IPS DF 19.7 (cell line): ENCODE measurements around the gene TALDO1.

ENCODE experiments used
- DNase-seq: peaks from one replicate; pipeline ENCODE4 v3.0.0-alpha.2; 2013; ENCODE audit warnings: low read depth, low spot score

TALDO1 gene

DNA sequence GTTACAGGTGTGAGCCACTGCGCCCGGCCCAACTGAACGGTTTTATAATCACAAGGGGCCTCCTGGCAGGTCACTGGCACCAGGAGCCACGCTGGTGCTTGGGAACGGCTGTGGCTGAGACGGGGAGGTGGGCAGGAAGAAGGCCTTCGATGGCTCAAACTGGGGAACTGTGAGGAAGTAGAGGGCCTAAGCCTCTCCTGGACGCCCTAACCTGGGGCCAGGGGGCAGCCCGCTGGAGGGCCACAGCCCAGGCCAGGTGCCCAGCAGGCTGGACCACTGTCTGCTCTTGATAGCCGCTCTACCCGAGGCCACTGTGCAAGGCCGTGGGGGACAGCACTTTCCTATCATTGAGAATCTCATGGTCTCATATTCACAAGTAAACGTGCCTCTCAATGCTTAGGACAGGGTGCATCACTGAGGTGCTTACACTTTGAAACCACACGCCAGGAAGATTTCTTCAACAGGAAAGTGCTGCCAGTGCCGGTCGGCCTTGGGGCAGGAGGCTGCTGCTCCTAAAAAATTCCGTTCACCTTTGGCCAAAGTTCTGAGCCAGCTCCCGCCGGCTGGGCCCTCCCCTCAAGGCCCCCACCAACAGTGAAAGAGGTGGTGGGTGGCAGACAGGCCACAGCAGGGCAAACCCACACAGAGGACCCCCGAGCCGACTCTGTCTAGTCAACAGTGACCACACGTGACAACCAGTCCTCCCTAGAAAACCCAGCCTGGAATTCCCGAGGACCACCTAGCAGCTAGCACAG lies 22.8 kb downstream of the TALDO1 start:
- DNase-seq: no peak

DNA sequence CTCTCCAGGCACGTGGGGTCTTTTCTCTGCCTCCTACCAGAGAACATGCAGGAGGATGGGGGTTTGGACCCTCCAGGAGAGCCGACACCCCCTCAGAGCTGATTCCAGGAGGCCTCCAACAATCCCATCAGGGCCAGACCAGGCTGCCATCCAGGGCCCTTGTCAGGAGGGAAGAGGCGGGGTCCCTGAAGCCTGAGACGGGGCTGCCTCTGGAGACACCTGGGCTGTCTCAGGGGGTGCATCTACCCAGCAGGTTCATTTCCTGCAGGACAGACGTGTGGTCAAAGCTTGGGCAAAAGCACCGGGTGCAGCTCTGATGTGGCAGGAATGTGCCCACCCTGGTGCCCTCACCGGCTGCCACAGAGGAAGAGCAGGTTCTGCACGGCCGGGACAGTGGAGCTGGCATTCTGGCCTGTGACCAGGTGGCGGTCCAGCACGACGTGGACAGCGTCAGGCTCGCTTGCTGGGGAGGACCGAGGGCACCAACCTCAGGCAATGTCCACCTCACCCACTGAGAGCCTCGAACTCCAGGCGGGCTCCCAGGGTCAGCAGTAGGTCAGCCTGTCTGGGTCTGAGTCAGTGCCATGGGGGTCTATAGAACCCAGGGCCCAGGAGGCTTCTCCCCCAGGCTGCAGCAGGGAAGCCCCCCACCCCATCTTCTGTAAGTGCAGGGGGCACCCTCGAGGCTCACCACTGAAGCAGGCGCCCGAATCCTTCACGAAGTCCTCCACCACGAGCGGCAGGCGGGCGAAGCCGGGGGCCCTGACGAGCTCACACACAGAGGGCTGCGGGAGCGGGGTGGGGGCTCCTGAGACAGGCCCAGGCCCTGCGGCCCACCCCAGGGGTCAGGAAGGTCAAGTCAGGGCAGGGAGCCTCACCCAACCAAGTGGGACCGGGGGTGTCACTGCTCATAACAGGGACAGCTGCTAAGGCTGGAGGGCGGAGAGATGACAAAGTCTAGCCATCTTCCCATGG lies 23.7 kb downstream of the TALDO1 start:
- no peak for DNase-seq

DNA sequence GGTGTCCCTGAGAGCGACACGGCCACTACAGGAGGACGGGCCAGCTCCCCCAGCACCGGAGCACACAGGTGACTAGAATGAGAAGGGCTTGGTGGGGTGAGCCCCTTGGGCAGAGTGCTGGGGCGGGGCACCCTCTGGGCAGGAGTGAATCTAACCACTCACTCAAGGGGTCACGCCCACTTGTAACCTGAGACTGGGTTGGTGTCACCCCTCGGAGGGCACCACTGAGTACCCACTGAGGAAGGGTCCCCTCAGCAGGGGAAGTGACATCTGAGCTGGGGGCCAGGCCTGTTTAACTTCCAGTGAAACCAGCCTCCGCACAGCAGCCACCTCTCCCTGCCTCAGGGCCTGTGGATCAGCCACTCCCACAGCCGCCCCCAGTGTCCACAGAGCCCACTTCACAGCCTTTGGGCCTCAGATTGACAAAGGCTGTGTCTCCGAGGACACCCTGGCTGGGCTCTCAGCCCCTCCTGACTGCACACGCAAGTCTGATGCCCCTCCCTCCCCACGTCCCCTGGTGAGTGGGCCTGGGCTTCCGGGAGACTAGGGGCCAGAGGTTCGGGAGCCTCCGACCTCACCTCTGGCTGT lies 24.4 kb downstream of the TALDO1 start:
- DNase-seq: no peak

DNA sequence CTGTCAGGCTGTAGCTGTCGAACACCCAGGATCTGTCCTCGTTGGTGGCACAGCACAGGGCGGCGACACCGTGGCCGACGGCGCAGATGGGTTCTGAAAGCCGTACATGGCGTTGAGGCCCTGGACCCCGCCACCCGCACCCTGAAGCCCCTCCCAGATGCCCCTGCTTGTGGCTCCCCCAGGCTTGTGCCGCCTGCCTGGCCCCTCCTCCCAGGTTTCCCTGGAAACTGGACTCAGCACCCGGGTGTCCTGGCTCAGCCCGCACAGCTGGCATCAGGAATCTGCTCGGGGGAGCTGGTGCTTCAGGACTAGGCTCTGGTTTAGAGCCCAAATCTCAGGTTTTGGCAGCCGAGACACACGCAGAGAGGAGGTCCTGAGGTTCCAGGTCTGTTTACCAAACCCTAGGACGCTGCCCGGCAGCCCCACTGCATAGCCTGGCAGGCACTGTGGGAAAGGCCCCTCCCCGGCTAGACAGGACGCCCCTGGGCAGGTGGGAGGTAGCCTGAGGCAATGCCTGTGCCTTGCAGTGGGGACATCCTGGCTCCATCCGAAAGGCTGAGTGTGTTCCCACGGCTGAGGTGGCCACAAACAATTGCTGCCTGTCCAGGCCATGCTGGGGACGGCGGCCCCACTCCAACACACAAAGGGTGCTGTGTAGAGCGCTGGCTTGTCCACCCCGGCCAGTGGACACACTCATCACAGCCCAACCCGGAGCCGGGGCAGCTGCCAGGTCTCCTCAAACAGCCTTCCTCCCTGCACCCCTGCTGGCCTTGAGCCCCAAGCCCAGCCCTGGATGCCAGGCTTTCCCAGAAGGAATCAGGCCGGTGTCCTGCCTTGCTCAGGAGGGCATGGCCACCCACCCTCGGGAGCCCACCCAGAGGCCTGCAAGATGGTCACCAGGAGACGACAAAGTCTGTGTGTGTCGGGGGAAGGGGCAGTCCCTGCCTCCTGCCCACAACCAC lies 25.4 kb downstream of the TALDO1 start:
- DNase-seq: no peak

DNA sequence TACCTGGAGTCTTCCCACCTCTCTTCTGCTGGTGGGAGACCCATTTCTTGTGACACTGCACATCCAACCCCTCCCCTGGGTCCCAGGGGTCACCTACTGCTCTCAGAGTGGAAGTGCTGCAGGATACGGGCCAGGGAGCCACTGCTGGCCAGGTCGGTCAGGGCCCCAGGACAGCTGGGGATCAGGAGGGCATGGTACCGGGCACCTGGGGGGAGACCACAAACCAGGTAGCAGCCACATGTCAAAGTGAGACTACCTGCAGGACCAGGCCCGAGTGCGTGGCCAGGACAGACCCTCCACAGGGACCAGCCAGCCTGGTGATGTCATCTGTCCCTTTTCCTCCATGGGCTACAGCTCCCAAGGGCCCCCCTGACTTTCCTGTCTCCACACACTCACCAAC lies 26.2 kb downstream of the TALDO1 start:
- DNase-seq: no peak

DNA sequence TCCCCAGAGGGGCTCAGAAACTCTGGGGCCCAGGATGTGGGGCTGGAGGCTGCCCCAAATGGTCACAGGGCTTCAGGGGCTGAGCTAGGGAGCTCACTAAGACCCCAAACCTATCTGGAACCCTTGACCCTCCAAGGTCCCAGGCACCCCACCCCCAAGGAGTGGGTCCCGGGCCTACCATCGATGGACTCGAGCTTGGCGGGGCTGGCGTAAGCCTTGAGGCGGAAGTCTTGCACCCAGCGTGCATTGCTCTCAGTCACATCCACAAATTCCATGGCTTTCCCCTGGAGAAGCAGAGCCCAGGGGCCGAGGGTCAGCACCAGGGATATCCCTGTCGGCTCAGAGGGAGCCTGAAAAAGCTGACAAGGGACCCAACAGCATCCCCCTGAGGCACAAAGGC lies 26.6 kb downstream of the TALDO1 start:
- no peak for DNase-seq

DNA sequence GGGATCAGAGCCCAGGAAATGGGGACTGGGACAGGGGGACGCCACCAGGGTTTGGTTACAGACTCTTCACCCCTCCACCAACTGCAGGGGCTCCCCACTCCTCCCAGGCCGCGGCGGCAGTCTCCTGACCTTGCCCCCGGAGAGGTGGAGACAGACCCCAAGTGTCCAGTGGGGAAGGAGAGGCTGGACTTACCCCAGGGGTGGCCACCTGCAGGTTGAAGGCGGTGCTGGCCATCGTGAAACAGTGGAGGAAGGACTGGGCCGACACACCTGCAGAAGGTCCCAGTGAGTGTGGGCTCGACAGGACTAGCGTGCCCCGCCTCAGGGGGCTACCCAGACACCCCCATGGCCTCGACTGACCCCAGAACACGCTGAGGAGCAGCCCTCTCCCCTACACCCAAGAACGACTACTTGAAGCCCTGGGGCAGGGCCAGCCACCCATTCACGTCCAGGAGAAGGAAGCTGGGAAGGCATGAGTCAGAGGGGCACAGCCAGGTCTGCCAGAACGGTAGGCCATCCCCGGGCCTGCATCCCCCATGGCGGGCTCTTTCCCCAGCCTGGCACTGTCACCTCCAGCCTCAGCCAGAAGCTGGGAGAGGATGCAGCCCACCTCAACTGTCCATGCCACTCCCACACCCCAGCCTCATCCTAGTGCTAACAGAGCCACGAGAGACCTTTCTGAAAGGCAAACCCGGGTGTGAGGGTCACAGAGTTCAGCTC lies 27.8 kb downstream of the TALDO1 start:
- DNase-seq: no peak

DNA sequence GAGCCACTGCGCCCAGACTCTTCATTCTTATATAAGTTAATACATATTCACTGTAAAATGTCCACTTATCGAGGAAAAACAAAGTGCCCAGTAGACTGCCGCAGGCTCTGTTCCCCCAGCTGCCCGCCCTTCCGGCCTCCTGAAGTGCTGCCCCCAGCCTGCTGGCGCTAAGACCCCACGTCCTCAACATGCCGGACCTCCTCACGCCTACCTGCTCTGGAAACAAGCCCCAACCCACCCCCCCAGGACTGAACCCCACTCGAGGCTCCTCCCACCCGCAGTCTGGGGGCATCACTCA lies 28.9 kb downstream of the TALDO1 start:
- no peak for DNase-seq

DNA sequence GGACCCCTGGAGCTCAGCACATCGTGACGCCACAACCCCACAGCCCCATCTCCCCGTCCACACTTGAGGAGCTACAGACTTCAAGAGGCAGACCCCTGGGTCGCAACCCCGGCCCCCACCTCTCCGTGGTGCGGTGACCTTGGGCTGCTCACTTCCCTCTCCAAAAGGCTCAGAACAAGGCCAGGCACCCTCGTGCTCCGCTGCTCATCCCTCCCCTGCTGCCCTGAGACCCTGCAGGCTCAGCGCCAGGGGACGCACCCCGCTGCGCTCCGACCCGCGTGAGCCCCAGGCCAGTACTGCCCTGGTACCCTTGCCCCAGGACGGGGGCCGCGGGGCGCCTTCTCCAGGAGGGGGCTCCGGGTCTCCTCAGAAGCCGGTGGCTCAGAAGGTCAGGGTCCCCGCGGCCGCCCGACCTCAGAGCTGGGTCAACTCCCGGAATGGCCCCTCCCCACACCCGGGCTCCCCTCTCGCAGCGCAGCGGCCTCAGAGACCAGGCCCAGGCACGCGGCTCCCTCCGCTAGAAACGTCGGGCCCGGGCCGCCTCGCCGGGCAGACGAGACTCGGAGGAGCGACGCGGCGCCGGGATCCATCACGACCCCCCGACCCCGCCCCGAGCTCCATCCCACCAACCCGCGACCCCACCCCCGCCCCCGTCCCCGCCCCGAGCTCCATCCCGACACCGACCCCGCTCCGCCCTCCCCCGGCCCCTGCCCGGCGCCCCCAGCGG lies 29.5 kb downstream of the TALDO1 start:
- DNase-seq: no peak

DNA sequence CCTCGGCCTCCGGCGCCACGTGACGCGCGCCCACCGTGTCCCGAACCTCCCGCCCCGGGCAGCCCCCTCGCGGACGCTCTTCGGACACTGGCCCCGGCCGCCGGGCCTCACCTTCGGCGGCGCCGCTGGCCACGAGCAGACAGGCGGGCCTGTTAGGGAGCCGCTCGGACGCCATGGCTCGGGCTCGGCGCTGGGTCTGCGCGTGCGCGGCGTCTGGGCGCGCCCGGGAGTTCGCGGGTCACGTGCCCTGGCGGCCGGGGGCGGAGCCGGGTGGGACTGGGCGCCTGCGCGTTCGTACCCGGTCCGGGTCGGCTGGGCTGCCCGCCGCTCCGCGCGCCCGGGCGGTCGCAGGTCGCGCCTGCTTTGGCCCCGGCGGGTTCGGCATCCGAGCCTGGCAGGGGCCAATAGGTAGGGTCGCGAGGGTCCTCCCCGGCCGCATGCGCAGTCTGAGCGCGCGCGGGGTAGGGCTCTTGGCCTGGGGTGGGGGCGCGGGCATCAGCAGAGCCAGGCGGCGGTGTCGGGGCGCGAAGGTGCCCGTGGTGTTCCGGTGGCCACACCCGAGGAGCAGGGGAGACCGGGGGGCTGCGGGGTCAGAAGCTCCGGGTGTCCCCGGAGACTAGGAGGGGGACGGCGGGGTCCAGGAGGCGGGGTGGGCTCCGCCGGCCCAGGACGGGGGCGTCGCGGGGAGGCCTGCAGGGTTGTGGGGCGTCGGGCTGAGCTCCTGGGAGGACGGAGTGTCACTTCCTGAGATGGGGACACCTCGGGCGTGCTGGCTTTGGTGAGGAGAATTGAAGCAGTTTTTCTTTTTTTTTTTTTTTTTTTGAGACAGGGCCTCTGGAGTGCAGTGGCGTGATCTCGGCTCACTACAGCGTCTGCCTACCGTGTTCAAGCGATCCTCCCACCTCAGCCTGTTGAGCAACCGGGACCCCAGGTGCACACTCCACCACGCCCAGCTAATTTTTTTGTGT lies 30.3 kb downstream of the TALDO1 start, which contains the start of gene GATD1:
TSS of gene GATD1 (minus strand) at position 200 of the 968 bp plus-strand sequence. CDS start at position 175, 25 bp downstream.
- no peak for DNase-seq

DNA sequence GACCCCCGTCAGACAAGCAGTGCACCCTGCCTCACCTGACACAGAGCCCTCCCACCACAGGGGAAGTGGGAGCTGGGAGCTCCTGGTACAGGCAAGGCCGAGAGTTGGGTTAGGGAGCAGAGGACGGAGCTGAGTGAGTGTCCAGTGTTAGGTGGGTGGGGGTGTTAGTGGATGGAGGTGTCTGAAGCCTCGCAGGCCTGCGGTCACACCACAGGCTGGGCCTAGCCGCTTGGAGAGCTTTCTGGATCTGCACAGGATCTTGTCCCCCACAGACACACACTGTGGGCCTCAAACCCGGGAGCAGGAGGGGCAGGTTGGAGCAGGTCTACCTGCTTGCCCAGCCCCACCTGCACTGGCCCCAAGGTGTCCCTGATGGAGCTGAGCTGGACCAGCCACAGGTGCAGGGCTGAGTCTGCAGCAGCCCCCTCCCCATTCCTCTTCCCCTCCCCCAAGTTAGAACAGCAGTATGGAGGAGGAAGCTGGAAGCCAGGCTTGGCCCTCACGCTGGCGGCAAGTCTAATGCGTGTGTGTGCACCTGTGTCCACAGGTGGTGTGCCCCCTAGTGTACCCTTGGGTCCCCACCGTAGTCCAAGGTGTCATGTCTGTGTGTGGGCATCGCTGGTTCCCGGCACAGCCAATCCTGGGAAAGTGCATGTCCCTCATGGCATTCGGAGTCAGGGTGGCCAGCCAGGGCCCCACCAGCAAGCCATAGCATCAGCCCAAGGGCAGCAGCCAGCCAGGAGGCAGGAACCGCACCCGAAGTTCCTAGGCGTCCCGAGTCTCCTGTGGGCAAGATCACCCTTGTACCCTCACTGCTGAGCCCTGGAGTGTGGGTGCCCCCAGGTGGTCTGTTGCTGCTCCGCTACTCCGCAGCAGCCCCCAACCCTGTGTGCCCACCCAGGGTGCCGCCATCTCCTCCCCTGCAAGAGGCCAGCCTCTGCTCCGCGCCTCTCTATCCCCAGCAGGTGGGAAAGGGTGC lies 32.0 kb downstream of the TALDO1 start:
- no peak for DNase-seq

DNA sequence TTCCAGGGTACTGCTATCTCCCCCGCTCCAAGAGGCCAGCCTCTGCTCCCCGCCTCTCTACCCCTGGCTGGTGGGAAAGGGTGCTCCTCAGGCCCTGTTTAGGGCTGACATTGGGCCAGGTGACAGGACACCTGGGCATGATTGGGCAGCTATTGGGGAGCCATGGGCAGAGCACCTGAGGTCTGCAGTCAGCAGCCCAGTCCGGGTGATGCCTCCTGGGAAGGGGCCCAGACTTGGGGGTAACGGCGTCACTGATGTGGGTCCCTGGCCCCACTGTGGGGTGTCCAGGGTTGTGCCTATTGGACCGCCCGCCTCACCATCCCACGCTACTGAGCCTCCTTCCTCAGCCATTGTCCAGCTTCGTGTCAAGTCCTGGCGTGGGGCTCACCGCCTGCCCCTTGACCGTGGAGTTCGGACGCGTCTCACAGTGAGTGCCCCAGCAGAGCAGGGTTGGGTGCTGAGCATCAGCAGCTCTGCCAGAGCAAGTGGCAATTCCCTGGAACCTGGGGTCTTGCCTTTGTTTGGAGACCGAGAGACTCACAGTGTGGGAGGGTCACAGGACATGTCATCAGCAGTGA lies 32.8 kb downstream of the TALDO1 start:
- no peak for DNase-seq

DNA sequence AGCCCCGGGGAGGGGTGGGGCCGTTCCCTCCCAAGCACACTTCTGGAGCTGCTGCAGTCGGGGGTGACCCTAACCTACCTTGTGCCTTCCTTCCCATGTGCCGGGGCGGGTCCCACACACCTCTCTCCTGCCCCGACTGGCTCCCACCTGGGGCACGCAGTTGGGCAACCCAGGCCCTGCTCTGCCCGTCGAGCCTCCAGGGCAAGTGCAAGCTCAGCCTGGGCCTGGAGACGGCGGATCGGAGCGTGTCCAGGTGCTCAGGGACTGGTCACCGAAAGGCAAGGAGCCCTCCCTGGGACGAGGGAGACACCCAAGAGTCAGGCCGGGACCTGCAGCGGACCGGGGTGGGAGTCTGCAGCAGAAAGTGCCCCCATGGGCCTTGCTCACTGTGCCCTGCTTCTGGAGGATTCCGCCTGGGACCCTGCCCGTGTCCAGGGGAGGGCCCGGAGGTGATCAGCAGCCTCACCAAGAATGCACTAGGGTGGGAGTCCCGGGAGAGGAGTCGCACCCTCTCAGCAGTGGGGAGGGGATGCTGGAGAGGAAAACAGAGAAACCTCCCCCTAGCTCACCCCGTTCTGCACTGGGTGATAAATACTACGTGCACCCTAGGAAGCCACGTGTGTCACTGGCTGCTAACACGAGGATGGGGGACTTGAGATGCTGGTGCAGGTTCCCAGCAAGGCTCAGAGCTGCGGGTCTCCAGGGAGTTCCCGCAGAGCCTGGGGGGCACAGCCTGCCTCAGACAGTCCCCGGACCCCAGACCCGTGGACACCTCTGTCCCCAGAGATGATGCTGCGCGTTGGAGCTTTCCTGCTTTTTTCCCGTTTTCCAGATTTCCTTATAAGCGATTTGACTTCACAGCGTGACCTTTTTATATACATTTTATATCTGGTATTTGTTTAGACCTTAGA lies 35.3 kb downstream of the TALDO1 start:
- DNase-seq: no peak

DNA sequence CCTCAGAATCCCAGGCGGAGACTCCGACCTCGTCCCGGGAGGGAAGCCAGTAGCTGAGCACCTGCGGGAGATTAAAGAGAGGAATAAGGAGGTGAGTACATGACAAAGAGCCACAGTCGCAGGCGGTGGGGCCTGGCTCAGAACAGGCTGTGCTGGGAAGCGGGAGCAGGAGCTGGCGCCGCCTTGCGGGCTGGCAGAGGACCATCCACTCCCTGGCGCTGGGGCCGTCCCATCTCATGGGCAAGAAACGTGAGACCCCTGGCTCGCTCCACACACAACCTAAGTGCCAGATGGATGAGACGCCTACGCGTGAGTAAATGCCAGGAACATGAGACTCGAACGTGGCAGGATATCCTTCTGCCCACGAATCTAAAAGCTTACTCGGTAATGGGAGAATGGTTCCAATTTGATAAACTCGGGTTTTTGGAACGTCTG lies 36.3 kb downstream of the TALDO1 start:
- DNase-seq: peak; percentile 91

DNA sequence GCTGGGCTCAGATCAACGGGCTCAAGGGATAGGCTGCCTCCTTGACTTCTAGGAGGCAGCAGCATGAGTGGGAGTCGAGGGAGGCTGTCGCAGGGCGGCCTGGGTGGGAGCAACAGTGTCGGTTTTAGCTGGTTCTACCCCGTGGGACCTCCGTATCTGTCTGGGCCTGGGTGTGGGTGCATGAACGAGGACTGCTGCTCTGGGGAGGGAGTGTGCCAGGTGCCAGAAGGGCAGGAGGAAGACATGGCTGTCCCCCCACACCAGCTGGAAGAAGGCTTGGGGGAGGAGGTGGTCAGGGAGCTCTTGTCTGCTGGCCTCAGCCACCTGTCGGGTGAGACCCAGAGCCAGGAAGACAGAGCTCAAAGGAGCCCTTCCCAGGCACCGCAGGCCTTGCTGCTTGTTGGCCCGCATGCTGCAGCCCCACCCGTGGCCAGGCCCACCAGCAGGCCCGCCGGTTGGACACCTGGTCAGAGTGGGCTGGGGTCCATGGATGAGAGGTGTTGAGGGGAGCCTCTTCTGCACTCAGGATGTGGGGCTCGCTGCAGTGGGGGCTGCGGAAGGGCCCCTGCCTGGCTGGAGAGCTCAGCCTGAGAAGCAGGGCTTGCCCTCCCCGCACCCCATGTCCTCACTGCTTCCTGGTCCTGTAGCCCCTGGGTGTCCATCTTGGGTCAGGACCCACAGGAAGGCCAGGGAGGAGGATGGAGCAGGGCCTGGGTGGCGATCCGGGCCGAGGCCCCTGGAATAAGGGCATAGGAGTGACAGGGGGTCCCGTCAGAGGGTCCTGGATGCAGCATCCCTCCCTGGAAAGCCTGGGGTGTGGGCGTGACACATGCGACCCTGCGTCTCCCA lies 39.2 kb downstream of the TALDO1 start:
- no peak for DNase-seq
